Left cardiac atrium (tissue), 4 donors: Measurements from ENCODE around the gene LSG1. TPM values are rescaled to one million over a fixed set of nuclear protein-coding genes. Genes with fewer than 3 reads are reported as not detected.

Source experiments
- ATAC-seq, 2 donors: fragments of 200-7000 bp; cut with Tn5 transposase; one replicate each; pipeline ENCODE4 v1.9.1; 2020; ENCODE audit warnings: mild to moderate bottlenecking in 2 of 2, moderate library complexity in 2 of 2
- DNase-seq: peaks from one replicate; pipeline ENCODE4 v3.0.0-alpha.2; 2020
- intact Hi-C, 2 donors: fragments of 100-400 bp; cut with DNase I; formaldehyde crosslinking; loops; one replicate each; pipeline versions ENCODE4 v1.14.1 to v1.15.1; 2022 to 2023
- total RNA-seq, 2 donors: library from RNA; stranded (reverse); fragmentation: NEBNext Ultra II Directional; extraction: Animal tissue kit (Norgen Biotek cat#: 25700); gene quantifications; one replicate each; pipeline ENCODE4 v1.2.1, GENCODE V29; 2021
- donor health status: DM: no; HTN: yes; CAD: no.
- donor health status: DM: no; HTN: yes; CAD: no; lungs with severe emphysema.
- donor health status: DM: yes; HTN: yes; CAD: no.
- donor health status: Dilated cardiomyopathy.

Gene LSG1
- total RNA-seq, 2 donors from 2014 or later, result 19.9 to 22.8 TPM

GRCh38 chr3:194604126-194604525, 67.9 kb downstream of the LSG1 start:
- intact Hi-C loops, result no loop called here
- no peak for DNase-seq
- ATAC-seq, result no peak

- ATAC-seq, result peak; percentile 28 to 33
- intact Hi-C loops, result no loop called here
- no peak for DNase-seq
These were observed 69.3 kb downstream of the LSG1 start for GRCh38 chr3:194602669-194603171.

GRCh38 chr3:194598771-194599557, 73.0 kb downstream of the LSG1 start:
- peak; percentile 53 for DNase-seq
- ATAC-seq, result peak in 1 of 2 donors; percentile 48
- intact Hi-C loops, result loop anchor here in 1 of 2 donors (5.0 to 10.0 kb wide), 2 partner anchors 127 to 264 kb away; no protein-coding TSS in a partner anchor

- no peak for ATAC-seq
- intact Hi-C loops, result loop anchor here in 1 of 2 donors (5.0 to 10.0 kb wide), 2 partner anchors 125 to 262 kb away; no protein-coding TSS in a partner anchor
These were observed 75.1 kb downstream of the LSG1 start for GRCh38 chr3:194596906-194597305.

GRCh38 chr3:194592798-194593752, 78.9 kb downstream of the LSG1 start:
- no peak for DNase-seq
- intact Hi-C loops, result loop anchor here in 1 of 2 donors (10.0 kb wide), 1 partner anchor 258 kb away; no protein-coding TSS in a partner anchor
- ATAC-seq, result peak; percentile 66 to 85

More at GRCh38 chr3:194596906-194597305, 75.1 kb downstream of the LSG1 start:
- DNase-seq, result no peak

Other genes starting within 250 kb of the LSG1 start
- 100 to 1,000 TPM in 1 of 2 donors, 10 to 100 TPM in 1; 86.7 to 182 TPM for gene ATP13A3, start 185.2 kb downstream of the LSG1 start, total RNA-seq
- 10 to 100 TPM in 1 of 2 donors, 1 to 10 TPM in 1; 5.6 to 12.1 TPM for gene TMEM44, start 38.8 kb downstream of the LSG1 start, total RNA-seq
- 10 to 100 TPM; 10.4 to 15.4 TPM for gene FAM43A, start 13.7 kb upstream of the LSG1 start, total RNA-seq